Fibroblast of lung (primary cell): ENCODE measurements around the gene KDM7A.

ENCODE experiments used
- CTCF ChIP-seq, 2 donors: IDR thresholded peaks in 1 of 2; conservative IDR thresholded peaks in 1 of 2; 1 replicate in 1 of 2; 2 replicates in 1 of 2; pipeline ENCODE4 v1.5.1; 2011 to 2012; ENCODE audit warnings: low read length in 2 of 2, control low read depth in 1 of 2, inconsistent platforms in 1 of 2, low read depth in 1 of 2, mild to moderate bottlenecking in 1 of 2
- EZH2 ChIP-seq: IDR thresholded peaks from 2 replicates; pipeline ENCODE4 v1.5.1; 2012; ENCODE audit warnings: low read length, control low read depth, mild to moderate bottlenecking; ENCODE audit errors: missing control alignments

GRCh38 chr7:140069298-140069949, 107.4 kb downstream of the KDM7A start:
- no peak for TF ChIP-seq EZH2
- no peak for TF ChIP-seq CTCF (conservative IDR thresholded peaks at IDR 0.05 in 1 of 2, IDR thresholded peaks at IDR 0.05 in 1 of 2; ENCODE audit: low read depth in 1 of 2, low read length in 2 of 2)
